NCI-H1092 treated with DMSO at 0.1 percent for 48 hours (cell line): ENCODE results near the gene TM4SF1.

Experiments used
- DNase-seq: peaks from one replicate; lab custom pipeline; 2025; lab: John Stamatoyannopoulos, UW

TM4SF1 gene

GRCh38 chr3:149375501-149376196 is 1.8 kb downstream of the TM4SF1 start:
- peak; percentile 9 for DNase-seq

DNA sequence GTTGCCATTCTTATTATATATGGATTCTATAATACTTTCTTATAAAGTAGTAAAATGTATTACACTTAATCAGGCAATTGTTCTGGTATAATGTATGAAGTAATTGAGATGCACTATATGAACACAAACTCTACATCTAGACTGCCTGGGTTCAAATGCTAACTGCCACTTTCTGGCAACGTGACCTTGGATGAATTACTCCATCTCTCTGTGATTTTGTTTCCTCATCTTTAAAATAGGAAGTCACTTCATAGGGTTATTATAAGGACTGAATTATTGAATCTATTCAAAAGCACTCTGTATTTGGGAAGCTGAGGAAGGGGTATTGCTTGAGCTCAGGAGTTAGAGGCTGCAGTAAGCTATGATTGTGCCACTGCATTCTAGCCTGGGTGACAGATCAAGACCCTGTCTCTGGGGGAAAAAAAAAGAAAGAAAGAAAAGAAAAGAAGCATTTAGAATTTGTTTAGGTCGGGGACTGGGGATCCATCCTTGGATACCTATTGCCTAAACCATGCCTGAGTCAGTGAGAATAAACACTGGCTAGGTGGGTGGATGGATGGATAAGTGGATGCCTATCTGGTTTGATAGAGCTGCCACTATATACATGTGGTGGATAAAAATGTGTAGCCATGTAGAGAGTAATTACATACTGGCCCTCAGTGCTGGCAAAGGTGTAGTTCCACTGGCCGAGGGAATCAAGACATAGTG is 2.5 kb downstream of the TM4SF1 start:
- no peak for DNase-seq

- DNase-seq = no peak
These were observed 3.1 kb downstream of the TM4SF1 start for GRCh38 chr3:149374391-149374790.

DNA sequence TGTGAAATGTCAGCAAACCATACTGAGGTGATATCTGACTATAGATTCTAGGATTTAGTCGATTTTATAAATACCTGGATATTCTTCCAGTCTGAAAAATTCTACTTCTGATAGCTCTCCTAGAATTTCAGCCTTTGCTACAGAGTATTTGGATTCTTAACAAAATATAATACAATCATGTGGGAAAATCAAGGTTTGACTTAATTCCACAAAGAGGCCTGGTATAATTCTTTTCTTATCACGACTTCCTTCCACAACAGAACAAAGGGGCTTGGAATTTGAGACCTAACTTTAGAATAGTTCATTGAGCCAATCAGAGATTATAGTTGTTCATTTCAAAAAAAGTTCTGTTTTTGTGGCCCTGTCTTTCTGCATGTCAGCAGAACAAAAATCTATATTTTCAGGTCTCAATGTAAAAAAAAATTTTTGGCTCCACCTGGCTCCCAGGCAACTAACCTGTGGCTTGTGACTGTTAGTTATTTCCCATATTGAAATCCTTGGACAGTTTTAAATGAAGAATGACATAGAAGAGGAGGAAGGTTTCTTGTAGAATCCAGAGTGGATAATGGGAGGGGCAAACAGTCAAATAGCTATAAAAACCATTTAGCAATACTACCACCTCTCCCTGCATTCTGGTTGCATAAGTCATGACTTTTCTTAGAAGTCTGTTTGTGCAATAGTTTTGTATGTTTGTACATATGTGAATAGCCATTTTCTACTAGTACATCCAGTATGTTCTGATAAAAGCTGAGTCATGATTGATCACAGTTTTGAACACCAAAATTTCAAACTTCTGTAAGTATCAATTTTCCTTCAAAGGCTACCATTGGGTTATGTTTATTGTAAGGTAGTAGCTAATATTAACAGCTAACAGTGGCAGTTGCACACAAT is 4.0 kb downstream of the TM4SF1 start:
- DNase-seq = no peak

GRCh38 chr3:149371723-149372114 is 5.7 kb downstream of the TM4SF1 start:
- DNase-seq = no peak

GRCh38 chr3:149371001-149371722 is 6.3 kb downstream of the TM4SF1 start:
- DNase-seq = no peak

DNA sequence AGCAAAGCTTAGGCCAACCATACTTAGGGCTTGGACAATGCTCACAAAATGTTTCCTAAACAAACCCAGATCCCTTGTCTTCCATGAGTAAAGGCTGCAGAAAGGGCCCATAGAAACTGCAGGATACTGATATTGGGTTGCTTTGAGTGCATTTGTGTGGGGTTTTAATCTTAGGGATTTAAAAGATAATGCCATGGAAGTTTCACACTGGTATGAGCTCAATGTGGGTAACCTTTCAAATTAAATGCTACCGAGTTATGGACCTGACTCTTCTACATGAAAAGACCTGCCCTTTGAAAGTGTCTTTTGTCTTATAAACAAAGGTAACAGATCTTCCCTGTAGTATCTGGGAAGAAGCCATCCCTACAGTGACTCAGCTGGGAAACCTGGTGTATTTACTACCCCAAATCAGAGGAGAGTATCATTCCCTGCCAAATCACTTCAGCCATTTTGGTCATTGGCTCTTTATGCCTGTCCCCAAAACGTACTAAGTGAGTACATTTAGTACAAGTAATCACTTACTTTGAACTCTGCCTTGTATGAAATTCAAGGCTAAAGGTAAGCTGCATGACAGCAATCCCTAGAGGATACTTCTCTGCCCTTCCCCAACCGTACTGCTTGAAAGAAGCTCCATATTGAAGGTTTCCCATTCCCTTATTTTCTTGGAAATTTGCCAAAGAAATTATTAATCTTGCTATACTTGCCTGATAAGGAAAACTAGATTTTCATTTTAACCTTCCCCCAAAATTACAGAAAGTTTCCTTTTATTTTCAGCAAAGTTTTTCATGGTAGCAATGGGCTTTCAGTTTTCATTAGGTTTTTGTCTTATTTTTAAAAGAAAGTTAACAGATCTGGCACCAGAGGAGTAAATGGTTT is 7.2 kb downstream of the TM4SF1 start:
- peak; percentile 21 for DNase-seq

DNA sequence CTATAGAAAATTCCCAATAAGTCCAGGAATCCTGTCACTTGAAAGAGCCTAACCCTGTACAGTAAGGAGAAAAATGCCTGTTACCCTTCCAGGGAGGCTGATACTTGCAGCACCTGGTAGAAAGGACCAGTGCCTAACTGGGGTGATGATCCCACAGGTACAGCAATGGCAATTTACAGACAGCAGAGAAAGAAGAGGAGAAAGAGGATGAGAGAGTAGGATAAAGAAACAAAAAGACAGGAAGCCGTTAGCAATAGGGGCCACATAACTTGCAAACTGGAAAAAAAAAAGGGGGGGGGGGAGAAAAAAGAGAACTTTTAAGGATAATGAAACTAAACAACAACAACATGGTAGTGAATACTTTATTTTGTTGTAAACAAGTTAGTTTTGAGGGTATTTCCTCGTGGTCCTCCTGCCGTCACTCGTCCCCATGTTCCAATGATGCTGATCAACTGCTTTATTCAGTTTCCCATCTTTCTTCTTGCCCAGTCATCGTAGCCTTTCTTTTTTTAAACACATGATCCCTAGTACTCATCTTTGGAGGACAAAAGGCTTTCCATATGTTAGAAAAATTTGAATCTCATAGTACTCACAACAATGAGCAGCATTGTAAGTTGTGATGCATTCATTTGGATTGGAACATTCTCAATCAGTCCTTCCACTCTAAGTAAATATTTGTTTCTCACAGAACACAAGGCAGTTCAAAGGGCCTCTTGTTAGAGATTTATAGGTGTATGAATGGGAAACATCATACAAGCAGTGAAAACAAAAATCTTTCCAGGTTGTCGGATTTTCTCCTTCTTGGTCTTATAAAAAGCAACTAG is 8.6 kb downstream of the TM4SF1 start:
- DNase-seq = peak; percentile 70

DNA sequence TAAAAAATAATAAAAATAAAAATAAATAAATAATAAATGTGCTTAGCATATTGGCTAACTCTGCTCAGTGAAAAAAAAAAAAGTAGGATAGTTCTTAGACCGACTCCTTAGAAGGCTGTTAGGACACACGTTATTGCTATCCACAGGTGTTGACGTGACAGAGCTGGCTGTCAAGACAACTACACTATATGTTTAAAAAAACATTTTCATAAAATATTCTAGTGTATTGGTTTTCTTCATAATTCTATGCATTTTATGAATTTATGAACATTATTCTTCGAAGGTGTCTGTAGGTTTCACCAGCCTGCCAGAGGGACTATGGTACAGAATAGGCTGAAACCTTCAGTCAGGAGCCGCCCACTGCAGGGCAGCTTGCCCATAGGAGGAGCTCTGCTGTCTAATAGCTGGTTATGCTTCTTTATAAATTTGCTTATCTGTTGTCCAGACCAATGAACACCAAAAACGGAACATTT is 9.2 kb downstream of the TM4SF1 start:
- DNase-seq = no peak

GRCh38 chr3:149366941-149367840 is 10.3 kb downstream of the TM4SF1 start:
- no peak for DNase-seq

GRCh38 chr3:149366031-149366430 is 11.4 kb downstream of the TM4SF1 start:
- no peak for DNase-seq

GRCh38 chr3:149364624-149365023 is 12.8 kb downstream of the TM4SF1 start:
- DNase-seq = no peak

DNA sequence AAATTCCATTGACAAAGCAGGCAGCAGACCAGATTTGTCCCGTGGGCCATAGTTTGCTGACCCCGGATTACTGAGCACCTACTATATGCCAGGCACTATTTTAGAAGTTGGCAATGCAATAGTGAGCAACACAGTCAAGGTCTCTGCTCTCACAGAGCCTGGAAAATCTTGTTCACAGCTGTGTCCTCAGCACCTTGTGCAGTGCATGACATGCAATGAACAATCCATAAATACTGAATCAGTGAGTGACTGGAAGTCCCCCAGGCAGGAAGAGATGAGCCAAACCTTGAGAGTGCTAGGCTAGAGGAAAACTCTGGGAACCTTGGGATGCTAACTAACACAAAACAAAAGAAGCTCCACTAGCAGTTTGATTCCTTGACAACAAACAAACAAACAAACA is 14.4 kb downstream of the TM4SF1 start:
- DNase-seq = no peak

DNA sequence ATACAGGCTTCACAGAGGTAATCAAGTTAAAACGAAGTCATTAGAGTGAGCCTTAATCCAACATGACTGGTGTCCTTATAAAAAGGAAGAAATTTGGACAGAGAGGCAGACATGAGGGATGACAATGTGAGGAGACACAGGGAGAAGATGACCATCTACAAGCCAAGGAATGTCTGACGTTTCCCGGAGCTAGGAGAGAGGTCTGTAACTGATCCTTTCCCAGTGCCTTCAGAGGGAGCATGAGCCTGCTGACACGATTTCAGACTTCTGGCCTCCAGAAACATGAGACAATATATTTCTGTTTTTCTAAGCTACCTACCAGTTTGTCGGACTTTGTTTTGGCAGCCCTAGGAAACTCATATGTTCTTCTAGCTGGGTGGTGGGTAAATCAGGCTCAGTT is 15.1 kb downstream of the TM4SF1 start:
- DNase-seq = no peak

GRCh38 chr3:149356630-149357029 is 20.8 kb downstream of the TM4SF1 start:
- no peak for DNase-seq

DNA sequence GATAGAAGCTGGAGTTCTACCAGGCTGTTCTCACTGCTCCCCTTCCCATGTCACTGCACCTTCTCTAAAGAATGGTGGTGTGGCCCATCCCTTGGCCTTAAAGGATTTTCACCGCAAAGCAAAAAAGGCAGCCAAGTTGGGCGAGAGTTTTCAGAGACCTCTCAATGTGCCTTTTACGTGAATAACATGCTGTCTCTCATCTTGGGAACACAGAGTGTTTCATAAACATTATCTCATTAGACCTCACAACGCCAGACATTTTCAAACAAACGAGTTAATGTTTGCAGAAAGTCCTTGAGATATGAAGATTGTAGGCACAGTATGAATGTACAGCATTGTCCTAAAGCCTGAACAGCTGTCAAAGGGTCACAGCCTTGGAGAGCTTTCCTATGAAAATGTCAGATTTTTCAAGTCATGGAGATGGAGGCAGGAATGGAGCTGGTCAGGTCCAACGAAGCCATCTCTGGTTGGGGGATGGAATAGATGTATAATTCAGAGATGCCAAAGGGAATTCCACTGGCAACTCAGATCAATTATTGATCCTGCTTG is 21.3 kb downstream of the TM4SF1 start:
- DNase-seq = no peak

DNA sequence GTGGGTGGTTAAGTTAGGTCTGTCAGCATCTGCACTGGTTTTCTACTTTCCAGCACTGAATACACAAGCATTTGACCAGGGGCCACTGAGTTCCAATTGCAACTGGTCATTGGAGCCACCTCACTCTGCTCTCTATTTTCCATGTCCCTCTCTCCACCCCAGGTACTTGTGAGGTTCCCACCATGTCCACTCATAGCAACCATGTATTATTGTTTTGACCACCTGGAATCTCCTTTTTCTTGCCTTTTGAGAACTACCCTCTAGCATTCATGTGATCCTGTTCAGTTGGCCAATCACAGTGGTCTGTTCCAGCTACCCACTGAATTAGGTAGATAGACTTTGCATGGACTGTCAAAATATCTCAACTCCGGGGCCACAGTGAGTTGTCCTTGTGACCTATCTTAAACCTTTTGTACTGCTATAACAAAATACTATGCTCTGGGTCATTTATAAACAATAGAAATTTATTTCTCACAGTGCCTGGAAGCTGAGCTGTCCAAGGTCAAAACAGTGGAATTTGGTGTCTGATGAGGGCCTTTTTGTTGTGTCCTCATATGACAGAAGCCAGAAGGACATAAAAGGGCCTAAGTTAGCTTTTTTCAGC is 23.8 kb downstream of the TM4SF1 start:
- no peak for DNase-seq

GRCh38 chr3:149352556-149352955 is 24.9 kb downstream of the TM4SF1 start:
- peak; percentile 78 for DNase-seq
